OCI-LY1 (cell line): ENCODE measurements around the gene TXNDC17.
"Not testable (repeated sequence)": the region's sequence is repeated elsewhere in the genome, so short reads cannot be mapped to it uniquely, and the experiment has no call there.

Experiments used
- H2AFZ ChIP-seq: fragments of 200-600 bp; sonication (generic), shearing (Covaris generic); 2 replicates; pipeline ENCODE4 v1.6.0; 2014; ENCODE audit warnings: antibody characterized with exemption, mild to moderate bottlenecking, low read length
- H3F3A ChIP-seq: fragments of 200-600 bp; sonication (generic), shearing (Covaris generic); 2 replicates; pipeline ENCODE4 v1.6.0; 2014; ENCODE audit warnings: mild to moderate bottlenecking, antibody characterized with exemption, low read length, moderate library complexity; ENCODE audit not compliant: insufficient read depth
- H3K27ac ChIP-seq: fragments of 200-600 bp; sonication (generic); 2 replicates; pipeline ENCODE4 v1.5.1; 2014; ENCODE audit warnings: low read length, mixed run types, mild to moderate bottlenecking, low read depth; ENCODE audit not compliant: poor library complexity, severe bottlenecking
- H3K27me3 ChIP-seq: fragments of 200-600 bp; sonication (generic); 2 replicates; pipeline ENCODE4 v1.6.0; 2014; ENCODE audit warnings: antibody characterized with exemption, mild to moderate bottlenecking, low read length, moderate library complexity; ENCODE audit not compliant: insufficient read depth
- H3K36me3 ChIP-seq: fragments of 200-600 bp; sonication (generic); 2 replicates; pipeline ENCODE4 v1.6.1; 2014; ENCODE audit warnings: mild to moderate bottlenecking, antibody characterized with exemption, low read length, moderate library complexity, mixed read lengths; ENCODE audit not compliant: insufficient read depth
- H3K4me1 ChIP-seq: fragments of 200-600 bp; sonication (generic); 2 replicates; pipeline ENCODE4 v1.5.1; 2014; ENCODE audit warnings: mild to moderate bottlenecking, low read length, moderate library complexity; ENCODE audit not compliant: insufficient read depth, severe bottlenecking
- H3K4me2 ChIP-seq: fragments of 200-600 bp; sonication (generic), shearing (Covaris generic); 2 replicates; pipeline ENCODE4 v1.6.1; 2014; ENCODE audit warnings: low read length
- H3K4me3 ChIP-seq: fragments of 200-600 bp; sonication (generic); 2 replicates; pipeline ENCODE4 v1.5.1; 2014; ENCODE audit warnings: low read length, low read depth, mild to moderate bottlenecking, mixed read lengths; ENCODE audit not compliant: poor library complexity, severe bottlenecking
- H3K79me2 ChIP-seq: fragments of 200-600 bp; shearing (Covaris generic); 2 replicates; pipeline ENCODE4 v1.6.1; 2016; ENCODE audit warnings: mixed run types, low read length, mixed read lengths; ENCODE audit not compliant: insufficient read depth
- H3K9ac ChIP-seq: fragments of 200-600 bp; sonication (generic), shearing (Covaris generic); 2 replicates; pipeline ENCODE4 v1.6.1; 2014; ENCODE audit warnings: mild to moderate bottlenecking, low read length, mixed read lengths
- H3K9me2 ChIP-seq: fragments of 200-600 bp; sonication (generic), shearing (Covaris generic); 2 replicates; pipeline ENCODE4 v1.6.1; 2014; ENCODE audit warnings: low read depth, mild to moderate bottlenecking, low read length, mixed read lengths
- H3K9me3 ChIP-seq: fragments of 200-600 bp; shearing (Covaris generic); 2 replicates; pipeline ENCODE4 v1.6.1; 2014; ENCODE audit warnings: low read length, mixed read lengths
- H4K20me1 ChIP-seq: fragments of 200-600 bp; sonication (generic), shearing (Covaris generic); 2 replicates; pipeline ENCODE4 v1.6.0; 2016; ENCODE audit warnings: mild to moderate bottlenecking, low read length; ENCODE audit not compliant: insufficient read depth
- EZH2 ChIP-seq: fragments of 200-600 bp; sonication (generic), shearing (Covaris generic); IDR thresholded peaks from 2 replicates; pipeline ENCODE4 v1.8.0; 2017; ENCODE audit warnings: borderline replicate concordance, mixed run types, mild to moderate bottlenecking, antibody characterized with exemption, low read length, moderate library complexity, mixed read lengths
- TF ChIP-seq, protein P1 (sequence below): fragments of 200-600 bp; sonication (generic), shearing (Covaris generic); IDR thresholded peaks from 2 replicates; pipeline ENCODE4 v1.5.1; 2017; ENCODE audit warnings: mild to moderate bottlenecking, antibody characterized with exemption, low read length, moderate library complexity, mixed read lengths

The TXNDC17 gene

DNA sequence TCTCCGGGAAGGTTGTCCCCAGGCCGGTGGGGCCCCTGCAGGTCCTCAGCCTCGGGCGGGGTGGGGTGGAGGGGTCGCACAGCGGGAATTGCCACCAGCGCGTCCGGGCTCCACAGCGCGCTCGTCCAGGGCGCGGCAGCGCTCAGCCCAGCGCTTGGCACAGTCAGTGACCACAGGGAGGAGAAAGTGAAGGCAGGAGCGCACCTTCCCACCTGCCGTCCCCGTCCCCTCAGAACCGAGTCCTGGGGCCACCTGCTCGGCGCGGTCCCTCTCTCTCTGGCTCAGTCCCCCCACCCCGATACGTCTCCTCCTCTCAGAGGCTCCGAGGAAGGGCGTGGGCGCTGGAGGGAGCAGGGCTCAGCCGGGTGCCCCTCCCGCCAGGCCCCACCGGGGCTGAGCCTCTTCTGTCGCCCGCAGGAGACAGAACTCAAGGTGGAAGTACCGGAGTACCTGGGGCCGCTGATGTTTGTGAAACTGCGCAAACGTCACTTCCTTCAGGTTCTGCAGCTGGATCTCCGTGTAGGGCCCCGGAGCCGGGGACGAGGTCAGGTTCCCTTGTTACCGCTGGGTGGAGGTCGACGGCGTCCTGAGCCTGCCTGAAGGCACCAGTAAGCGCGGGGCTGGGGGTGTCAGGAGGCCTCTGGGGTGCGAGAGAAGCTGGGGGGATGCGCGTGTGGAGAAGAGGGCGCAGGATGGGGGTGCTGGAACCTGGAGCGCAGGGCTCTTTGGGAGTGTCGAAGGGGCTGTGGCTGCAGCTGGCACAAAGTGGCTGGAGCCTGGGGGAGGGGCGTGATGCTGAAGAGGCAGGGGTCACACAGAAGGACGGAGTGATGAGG, 16.2 kb downstream of the TXNDC17 start:
- H3K36me3 ChIP-seq, H3K9me2 ChIP-seq, H3K79me2 ChIP-seq, H3F3A ChIP-seq, H3K9me3 ChIP-seq, H2AFZ ChIP-seq, H3K27me3 ChIP-seq, H4K20me1 ChIP-seq, H3K27ac ChIP-seq: not testable (repeated sequence)
- Histone ChIP-seq H3K4me1 (peaks cover 62% of the 10 kb centered on the region), H3K9ac (peak overlapping the region; percentile 75), H3K4me3 (peak overlapping the region; percentile 70), H3K4me2 (peak overlapping the region; percentile 66)
- TF ChIP-seq, protein P1, sequence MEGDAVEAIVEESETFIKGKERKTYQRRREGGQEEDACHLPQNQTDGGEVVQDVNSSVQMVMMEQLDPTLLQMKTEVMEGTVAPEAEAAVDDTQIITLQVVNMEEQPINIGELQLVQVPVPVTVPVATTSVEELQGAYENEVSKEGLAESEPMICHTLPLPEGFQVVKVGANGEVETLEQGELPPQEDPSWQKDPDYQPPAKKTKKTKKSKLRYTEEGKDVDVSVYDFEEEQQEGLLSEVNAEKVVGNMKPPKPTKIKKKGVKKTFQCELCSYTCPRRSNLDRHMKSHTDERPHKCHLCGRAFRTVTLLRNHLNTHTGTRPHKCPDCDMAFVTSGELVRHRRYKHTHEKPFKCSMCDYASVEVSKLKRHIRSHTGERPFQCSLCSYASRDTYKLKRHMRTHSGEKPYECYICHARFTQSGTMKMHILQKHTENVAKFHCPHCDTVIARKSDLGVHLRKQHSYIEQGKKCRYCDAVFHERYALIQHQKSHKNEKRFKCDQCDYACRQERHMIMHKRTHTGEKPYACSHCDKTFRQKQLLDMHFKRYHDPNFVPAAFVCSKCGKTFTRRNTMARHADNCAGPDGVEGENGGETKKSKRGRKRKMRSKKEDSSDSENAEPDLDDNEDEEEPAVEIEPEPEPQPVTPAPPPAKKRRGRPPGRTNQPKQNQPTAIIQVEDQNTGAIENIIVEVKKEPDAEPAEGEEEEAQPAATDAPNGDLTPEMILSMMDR = peak; percentile 8; the same call in 1 of the 2 replicates

DNA sequence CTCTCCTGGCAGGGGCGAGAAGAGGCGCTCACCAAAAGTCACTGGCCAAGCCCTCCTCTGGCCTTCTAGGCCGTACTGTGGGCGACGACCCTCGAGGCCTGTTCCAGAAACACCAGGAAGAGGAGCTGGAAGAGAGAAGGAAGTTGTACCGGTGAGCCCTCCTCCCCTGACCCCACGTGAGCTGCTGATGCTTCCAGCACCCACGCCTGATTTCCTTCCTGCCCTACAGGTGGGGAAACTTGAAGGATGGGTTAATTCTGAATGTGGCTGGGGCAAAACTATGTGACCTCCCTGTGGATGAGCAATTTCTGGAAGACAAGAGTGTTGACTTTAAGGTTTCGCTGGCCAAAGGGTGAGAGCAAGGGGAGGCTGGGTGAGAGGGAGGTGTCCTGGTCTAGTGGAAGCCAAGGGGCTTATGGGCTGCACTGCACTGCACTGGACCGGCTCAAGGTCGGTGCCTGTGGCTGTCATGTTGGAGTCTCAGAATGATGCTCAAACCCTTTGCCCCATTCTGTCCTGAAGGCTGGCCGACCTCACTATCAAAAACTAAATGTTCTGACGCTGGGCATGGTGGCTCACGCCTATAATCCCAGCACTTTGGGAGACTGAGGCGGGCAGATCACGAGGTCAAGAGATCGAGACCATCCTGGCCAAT, 16.9 kb downstream of the TXNDC17 start:
- Histone ChIP-seq H3K79me2 (no peaks in the 10 kb centered on the region), H3F3A (0 out of 2 replicates have a peak, but pooled peaks cover 6% of the 10 kb centered on the region), H4K20me1 (no peaks in the 10 kb centered on the region), H3K27me3 (no peaks in the 10 kb centered on the region), H3K4me2 (peak overlapping the region; percentile 66), H3K9me3 (no peaks in the 10 kb centered on the region), H3K27ac (no peak overlapping the region), H3K4me3 (peak overlapping the region; percentile 70), H2AFZ (no peak overlapping the region), H3K4me1 (peaks cover 55% of the 10 kb centered on the region), H3K36me3 (peaks cover 3% of the 10 kb centered on the region; the same call in 1 of the 2 replicates), H3K9me2 (no peaks in the 10 kb centered on the region), H3K9ac (peak overlapping the region; percentile 75)
- TF ChIP-seq, protein P1 = no peak
- no peak for TF ChIP-seq EZH2

DNA sequence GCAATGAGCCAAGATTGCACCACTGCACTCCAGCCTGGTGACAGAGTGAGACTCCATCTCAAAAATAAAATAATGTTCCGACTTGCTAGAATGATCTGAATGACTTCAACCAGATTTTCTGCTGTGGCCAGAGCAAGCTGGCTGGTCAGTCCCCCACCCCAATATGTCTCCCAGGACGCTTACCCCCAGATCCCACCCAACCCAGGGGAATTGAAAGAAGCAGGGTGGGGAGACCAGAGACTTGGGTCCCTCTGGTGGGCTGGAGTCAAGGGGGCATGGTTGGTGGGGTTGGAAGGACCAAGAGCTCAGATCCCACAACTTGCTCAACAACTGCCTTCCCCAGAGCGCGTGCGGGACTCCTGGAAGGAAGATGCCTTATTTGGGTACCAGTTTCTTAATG, 17.6 kb downstream of the TXNDC17 start:
- H3K27me3 ChIP-seq, H3K79me2 ChIP-seq, H3K4me3 ChIP-seq, H3K4me2 ChIP-seq, H3K9me3 ChIP-seq, H3K9ac ChIP-seq, H3K9me2 ChIP-seq, H3K36me3 ChIP-seq, H3K27ac ChIP-seq, H2AFZ ChIP-seq, H4K20me1 ChIP-seq, H3F3A ChIP-seq: not testable (repeated sequence)
- H3K4me1 ChIP-seq = peaks cover 48% of the 10 kb centered on the region
